Glutamatergic neuron (in vitro differentiated cells): ENCODE results near the gene MAPK13. TPM values are rescaled to one million over a fixed set of nuclear protein-coding genes. Genes with fewer than 3 reads are reported as not detected.

ENCODE experiments used
- DNase-seq: peaks from one replicate; pipeline ENCODE4 v3.0.0; 2022
- H3K27ac Mint-ChIP-seq: one replicate; pipeline ENCODE4 v1.8.0; 2020; ENCODE audit warnings: mild to moderate bottlenecking, mixed read lengths, inconsistent platforms; ENCODE audit not compliant: unreplicated experiment
- H3K27me3 Mint-ChIP-seq: one replicate; pipeline ENCODE4 v1.8.0; 2020; ENCODE audit warnings: mild to moderate bottlenecking, moderate library complexity, mixed read lengths, inconsistent platforms; ENCODE audit not compliant: unreplicated experiment
- H3K36me3 Mint-ChIP-seq: one replicate; pipeline ENCODE4 v1.8.0; 2020; ENCODE audit warnings: mild to moderate bottlenecking, mixed read lengths, inconsistent platforms; ENCODE audit not compliant: unreplicated experiment
- H3K4me1 Mint-ChIP-seq: one replicate; pipeline ENCODE4 v1.8.0; 2020; ENCODE audit warnings: mild to moderate bottlenecking, low read depth, mixed read lengths, inconsistent platforms; ENCODE audit not compliant: unreplicated experiment
- H3K4me3 Mint-ChIP-seq: one replicate; pipeline ENCODE4 v1.8.0; 2020; ENCODE audit warnings: mild to moderate bottlenecking, mixed read lengths, inconsistent platforms; ENCODE audit not compliant: unreplicated experiment
- H3K9me3 Mint-ChIP-seq: one replicate; pipeline ENCODE4 v1.8.0; 2020; ENCODE audit warnings: mild to moderate bottlenecking, moderate library complexity, mixed read lengths, inconsistent platforms; ENCODE audit not compliant: unreplicated experiment
- CTCF ChIP-seq: fragments of 200-600 bp; sonication (generic); IDR thresholded peaks from one replicate; pipeline ENCODE4 v1.5.0; 2021; ENCODE audit not compliant: partially characterized antibody, unreplicated experiment
- total RNA-seq: library from RNA; stranded (reverse); fragmentation: NEBNext Ultra II Directional; extraction: Animal tissue kit (Norgen Biotek cat#: 25700); gene quantifications from one replicate; pipeline ENCODE4 v1.2.1, GENCODE V29; 2021; ENCODE audit not compliant: unreplicated experiment

The MAPK13 gene
- total RNA-seq, 1 donor from 2014 or later, result 4.2 TPM

DNA sequence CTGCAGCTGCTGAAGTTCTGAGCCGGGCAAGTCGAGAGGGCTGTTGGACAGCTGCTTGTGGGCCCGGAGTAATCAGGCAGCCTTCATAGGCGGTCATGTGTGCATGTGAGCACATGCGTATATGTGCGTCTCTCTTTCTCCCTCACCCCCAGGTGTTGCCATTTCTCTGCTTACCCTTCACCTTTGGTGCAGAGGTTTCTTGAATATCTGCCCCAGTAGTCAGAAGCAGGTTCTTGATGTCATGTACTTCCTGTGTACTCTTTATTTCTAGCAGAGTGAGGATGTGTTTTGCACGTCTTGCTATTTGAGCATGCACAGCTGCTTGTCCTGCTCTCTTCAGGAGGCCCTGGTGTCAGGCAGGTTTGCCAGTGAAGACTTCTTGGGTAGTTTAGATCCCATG lies 21.2 kb upstream of the MAPK13 start:
- Mint-ChIP-seq H3K9me3 (peaks cover 1% of the 10 kb centered on the region), H3K4me3 (no peak overlapping the region), H3K27ac (peak overlapping the region; percentile 68), H3K27me3 (peaks cover 7% of the 10 kb centered on the region), H3K4me1 (peaks cover 62% of the 10 kb centered on the region), H3K36me3 (no peaks in the 10 kb centered on the region)
- DNase-seq, result no peak
- no peak for TF ChIP-seq CTCF

- DNase-seq, result no peak
- Mint-ChIP-seq H3K4me1 (peaks cover 56% of the 10 kb centered on the region), H3K27ac (peak overlapping the region; percentile 83), H3K27me3 (peaks cover 7% of the 10 kb centered on the region), H3K36me3 (no peaks in the 10 kb centered on the region), H3K4me3 (no peak overlapping the region), H3K9me3 (peaks cover 1% of the 10 kb centered on the region)
- no peak for TF ChIP-seq CTCF
These were observed 20.3 kb upstream of the MAPK13 start for GRCh38 chr6:36110050-36110449.

GRCh38 chr6:36110863-36111262 lies 19.4 kb upstream of the MAPK13 start:
- Mint-ChIP-seq H3K4me1 (peaks cover 49% of the 10 kb centered on the region), H3K36me3 (no peaks in the 10 kb centered on the region), H3K27me3 (peaks cover 7% of the 10 kb centered on the region), H3K27ac (peak overlapping the region; percentile 83), H3K9me3 (peaks cover 1% of the 10 kb centered on the region), H3K4me3 (no peak overlapping the region)
- TF ChIP-seq CTCF, result no peak
- DNase-seq, result no peak

- H3K4me1 Mint-ChIP-seq, result peaks cover 44% of the 10 kb centered on the region
- no peak for TF ChIP-seq CTCF
These were observed 18.8 kb upstream of the MAPK13 start for GRCh38 chr6:36111526-36111925.

DNA sequence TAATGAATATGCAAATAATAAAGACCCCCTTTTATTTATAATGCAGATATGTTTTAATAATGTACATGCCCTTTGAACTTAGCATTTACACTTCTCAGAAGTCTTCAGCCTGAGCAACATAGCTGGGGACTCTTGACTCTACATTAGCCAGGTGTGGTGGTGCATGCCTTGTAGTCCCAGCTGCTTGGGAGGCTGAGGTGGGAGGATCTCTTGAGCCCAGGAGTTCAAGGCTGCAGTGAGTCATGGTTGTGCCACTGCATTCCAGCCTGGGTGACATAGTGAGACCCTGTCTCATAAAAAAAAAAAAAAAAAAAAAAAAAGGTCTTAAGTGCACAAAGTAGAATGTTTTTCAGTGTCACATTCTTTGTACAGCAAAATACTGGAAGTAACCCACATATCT lies 17.3 kb upstream of the MAPK13 start:
- Mint-ChIP-seq H3K27me3 (peaks cover 7% of the 10 kb centered on the region), H3K4me1 (peaks cover 39% of the 10 kb centered on the region), H3K4me3 (no peak overlapping the region), H3K36me3 (no peaks in the 10 kb centered on the region), H3K27ac (no peak overlapping the region), H3K9me3 (peaks cover 1% of the 10 kb centered on the region)
- no peak for TF ChIP-seq CTCF
- no peak for DNase-seq

More at GRCh38 chr6:36111526-36111925, 18.8 kb upstream of the MAPK13 start:
- peaks cover 7% of the 10 kb centered on the region for H3K27me3 Mint-ChIP-seq
- H3K36me3 Mint-ChIP-seq, result no peaks in the 10 kb centered on the region
- H3K4me3 Mint-ChIP-seq, result no peak overlapping the region
- H3K9me3 Mint-ChIP-seq, result peaks cover 1% of the 10 kb centered on the region
- peak overlapping the region; percentile 59 for H3K27ac Mint-ChIP-seq
- DNase-seq, result no peak
